Left ventricle myocardium inferior (tissue), 1 donor: Measurements from ENCODE around the gene NELL1. TPM values are rescaled to one million over a fixed set of nuclear protein-coding genes. Genes with fewer than 3 reads are reported as not detected.

Experiments used
- DNase-seq: peaks from one replicate; pipeline ENCODE4 v3.0.0-alpha.2; 2020
- H3K27ac ChIP-seq: fragments of 200-600 bp; replicated peaks from 2 replicates; pipeline ENCODE4 v1.8.0; 2021
- H3K27me3 ChIP-seq: fragments of 200-600 bp; 2 replicates; pipeline ENCODE4 v1.8.0; 2021; ENCODE audit warnings: low read depth
- H3K36me3 ChIP-seq: fragments of 200-600 bp; 2 replicates; pipeline ENCODE4 v1.8.0; 2021
- H3K4me1 ChIP-seq: fragments of 200-600 bp; 2 replicates; pipeline ENCODE4 v1.8.0; 2021
- H3K4me3 ChIP-seq: fragments of 200-600 bp; 2 replicates; pipeline ENCODE4 v1.8.0; 2021; ENCODE audit warnings: mild to moderate bottlenecking, moderate library complexity
- H3K9me3 ChIP-seq: fragments of 200-600 bp; replicated peaks from 2 replicates; pipeline ENCODE4 v1.8.0; 2021
- intact Hi-C: fragments of 100-400 bp; cut with micrococcal nuclease; formaldehyde crosslinking; loops from one replicate; pipeline ENCODE4 v1.11.0; 2022
- total RNA-seq: library from RNA; stranded (reverse); fragmentation: NEBNext Ultra II Directional; extraction: Animal tissue kit (Norgen Biotek cat#: 25700); gene quantifications from one replicate; pipeline ENCODE4 v1.2.1, GENCODE V29; 2021
- TF ChIP-seq, protein P1 (sequence below): fragments of 200-600 bp; IDR thresholded peaks from 2 replicates; pipeline ENCODE4 v1.8.0; 2021; ENCODE audit warnings: antibody characterized with exemption, mild to moderate bottlenecking, borderline replicate concordance
- donor health status: DM: no; HTN: yes; CAD: no; lungs with severe emphysema.

NELL1 gene
- total RNA-seq, 1 donor from 2014 or later: not detected

DNA sequence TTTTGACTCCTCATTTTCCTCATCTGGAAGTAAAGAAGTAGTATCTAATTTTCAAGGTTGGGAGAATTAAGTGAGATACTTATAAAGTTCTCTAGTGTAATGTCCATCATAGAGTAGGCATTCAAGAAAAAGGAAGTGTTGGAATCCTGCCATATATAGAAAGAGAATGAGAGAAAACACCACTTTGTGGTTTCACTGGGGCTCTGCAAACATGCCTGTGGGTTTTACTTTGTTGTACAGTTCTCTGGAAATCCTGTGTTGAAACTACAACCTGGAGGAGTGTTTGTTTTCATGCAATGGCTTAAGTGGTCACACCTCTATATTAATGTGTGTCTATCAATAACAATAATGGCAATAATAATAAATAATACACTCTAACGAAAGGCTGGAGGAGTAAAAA is 741.7 kb downstream of the NELL1 start:
- H3K27ac ChIP-seq: no peak overlapping the region
- intact Hi-C loops: no loop called here
- TF ChIP-seq, protein P1, sequence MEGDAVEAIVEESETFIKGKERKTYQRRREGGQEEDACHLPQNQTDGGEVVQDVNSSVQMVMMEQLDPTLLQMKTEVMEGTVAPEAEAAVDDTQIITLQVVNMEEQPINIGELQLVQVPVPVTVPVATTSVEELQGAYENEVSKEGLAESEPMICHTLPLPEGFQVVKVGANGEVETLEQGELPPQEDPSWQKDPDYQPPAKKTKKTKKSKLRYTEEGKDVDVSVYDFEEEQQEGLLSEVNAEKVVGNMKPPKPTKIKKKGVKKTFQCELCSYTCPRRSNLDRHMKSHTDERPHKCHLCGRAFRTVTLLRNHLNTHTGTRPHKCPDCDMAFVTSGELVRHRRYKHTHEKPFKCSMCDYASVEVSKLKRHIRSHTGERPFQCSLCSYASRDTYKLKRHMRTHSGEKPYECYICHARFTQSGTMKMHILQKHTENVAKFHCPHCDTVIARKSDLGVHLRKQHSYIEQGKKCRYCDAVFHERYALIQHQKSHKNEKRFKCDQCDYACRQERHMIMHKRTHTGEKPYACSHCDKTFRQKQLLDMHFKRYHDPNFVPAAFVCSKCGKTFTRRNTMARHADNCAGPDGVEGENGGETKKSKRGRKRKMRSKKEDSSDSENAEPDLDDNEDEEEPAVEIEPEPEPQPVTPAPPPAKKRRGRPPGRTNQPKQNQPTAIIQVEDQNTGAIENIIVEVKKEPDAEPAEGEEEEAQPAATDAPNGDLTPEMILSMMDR: no peak
- H3K4me1 ChIP-seq: no peaks in the 10 kb centered on the region
- no peak for DNase-seq
- peaks cover 4% of the 10 kb centered on the region for H3K9me3 ChIP-seq
- H3K4me3 ChIP-seq: no peak overlapping the region
- H3K27me3 ChIP-seq: no peaks in the 10 kb centered on the region
- H3K36me3 ChIP-seq: no peaks in the 10 kb centered on the region

DNA sequence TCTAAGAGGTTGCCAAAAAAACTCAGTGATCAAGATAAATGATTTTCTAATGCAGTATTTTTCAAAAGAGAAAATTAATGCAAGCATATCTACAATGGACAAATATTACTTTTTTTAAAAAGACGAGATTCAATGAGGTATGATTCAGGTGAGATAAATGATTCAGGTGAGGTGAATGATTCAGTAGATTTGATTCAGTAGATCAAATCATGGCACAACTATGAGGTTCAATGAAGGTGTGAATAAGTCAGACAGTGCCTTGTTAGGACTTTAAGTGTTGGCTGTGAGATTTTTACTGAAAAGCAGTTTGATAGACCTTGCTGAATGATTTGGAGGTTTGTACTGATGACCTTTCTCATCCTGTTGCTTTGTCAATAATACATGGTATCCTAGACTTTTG is 742.2 kb downstream of the NELL1 start:
- no peaks in the 10 kb centered on the region for H3K27me3 ChIP-seq
- TF ChIP-seq, protein P1: no peak
- no peak overlapping the region for H3K27ac ChIP-seq
- DNase-seq: no peak
- no peaks in the 10 kb centered on the region for H3K36me3 ChIP-seq
- peaks cover 4% of the 10 kb centered on the region for H3K9me3 ChIP-seq
- intact Hi-C loops: no loop called here
- H3K4me1 ChIP-seq: no peaks in the 10 kb centered on the region
- no peak overlapping the region for H3K4me3 ChIP-seq

DNA sequence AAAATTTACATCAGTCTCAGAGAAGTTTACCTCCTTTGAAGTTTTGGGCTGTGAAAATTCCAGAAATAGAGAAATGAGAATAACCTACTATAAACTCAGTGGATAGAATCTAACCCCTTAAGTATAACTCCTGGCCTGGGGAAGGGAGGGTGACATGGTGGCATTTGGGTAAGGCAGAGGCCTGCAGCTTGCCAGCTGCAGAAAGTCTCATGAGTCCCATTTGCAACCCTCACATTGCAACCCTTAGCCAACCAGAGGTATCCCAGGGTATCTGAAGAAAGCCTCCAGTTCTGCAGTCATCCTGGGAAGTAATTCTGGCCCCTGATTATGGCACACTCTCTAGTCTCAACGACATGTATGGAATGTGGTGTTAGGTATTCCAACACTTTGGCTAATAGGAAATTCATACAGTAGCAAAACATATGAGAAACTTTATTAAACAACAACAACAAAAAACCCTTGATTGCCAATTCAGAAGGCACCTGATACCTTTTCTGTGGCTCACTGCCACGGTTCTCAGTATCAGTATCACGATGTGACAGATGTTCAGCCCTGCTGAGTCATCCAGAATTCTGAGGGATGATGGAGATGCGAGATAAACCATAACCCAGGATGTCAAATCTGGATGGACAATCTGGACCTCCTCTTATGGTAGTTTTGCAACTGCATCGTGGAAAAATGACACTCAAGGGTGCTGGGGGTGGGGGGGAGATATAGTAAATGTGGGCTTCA is 743.4 kb downstream of the NELL1 start:
- Histone ChIP-seq H3K36me3 (no peaks in the 10 kb centered on the region), H3K27ac (no peak overlapping the region), H3K4me3 (no peak overlapping the region), H3K9me3 (peaks cover 4% of the 10 kb centered on the region), H3K27me3 (no peaks in the 10 kb centered on the region), H3K4me1 (no peaks in the 10 kb centered on the region)
- intact Hi-C loops: no loop called here
- DNase-seq: no peak
- TF ChIP-seq, protein P1: no peak

DNA sequence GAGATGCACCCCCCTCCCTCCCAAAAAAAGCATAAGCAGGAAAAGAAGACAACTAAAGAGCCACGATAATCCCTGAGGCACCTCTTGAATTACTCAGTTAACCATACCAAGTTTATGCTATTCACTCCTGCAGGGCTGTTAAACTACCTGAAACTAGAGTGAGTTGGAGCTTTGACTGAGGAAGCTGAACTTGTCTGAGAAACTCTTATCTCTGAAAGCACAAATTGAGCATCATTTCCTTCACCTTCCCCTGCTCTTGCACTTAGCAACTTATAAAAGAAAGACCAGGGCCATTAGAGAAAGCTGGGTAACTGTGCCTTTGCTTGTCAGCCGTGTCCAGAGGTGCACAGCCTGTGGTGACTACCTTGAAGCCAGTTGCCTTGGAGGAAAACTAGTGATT is 745.6 kb downstream of the NELL1 start:
- H3K27ac ChIP-seq: no peak overlapping the region
- H3K36me3 ChIP-seq: no peaks in the 10 kb centered on the region
- no peaks in the 10 kb centered on the region for H3K4me1 ChIP-seq
- peaks cover 4% of the 10 kb centered on the region for H3K9me3 ChIP-seq
- intact Hi-C loops: no loop called here
- no peak overlapping the region for H3K4me3 ChIP-seq
- DNase-seq: no peak
- TF ChIP-seq, protein P1: no peak
- no peaks in the 10 kb centered on the region for H3K27me3 ChIP-seq

DNA sequence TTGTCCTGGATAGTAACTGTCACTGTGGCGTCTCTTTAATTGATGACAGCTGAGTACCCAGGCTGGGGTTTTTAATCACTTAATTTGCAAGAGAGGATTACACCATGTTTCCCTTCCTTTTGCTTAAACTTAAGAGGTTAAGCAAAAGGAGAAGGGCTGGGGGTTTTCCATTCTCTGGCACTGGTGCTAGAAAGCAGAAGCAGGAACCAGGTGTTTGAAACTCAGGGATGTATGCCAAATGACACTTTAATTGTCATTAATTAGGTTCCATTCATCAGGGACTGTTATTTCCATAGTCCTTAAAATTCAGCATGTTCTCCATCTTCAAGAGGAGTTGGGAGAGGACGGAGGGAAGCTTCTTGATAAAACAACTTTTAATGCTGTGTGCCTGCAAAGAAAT is 746.2 kb downstream of the NELL1 start:
- H3K4me3 ChIP-seq: no peak overlapping the region
- no peak for DNase-seq
- H3K27me3 ChIP-seq: no peaks in the 10 kb centered on the region
- peaks cover 4% of the 10 kb centered on the region for H3K9me3 ChIP-seq
- no peaks in the 10 kb centered on the region for H3K4me1 ChIP-seq
- H3K27ac ChIP-seq: no peak overlapping the region
- TF ChIP-seq, protein P1: no peak
- intact Hi-C loops: no loop called here
- H3K36me3 ChIP-seq: no peaks in the 10 kb centered on the region
